NCI-H2196 treated with DMSO at 0.1 percent for 48 hours (cell line): ENCODE data around the gene ISG20L2.
"Not testable (repeated sequence)": the region's sequence is repeated elsewhere in the genome, so short reads cannot be mapped to it uniquely, and the experiment has no call there.

Experiments
- DNase-seq: peaks from one replicate; lab custom pipeline; 2025; ENCODE audit not compliant: unreplicated experiment; lab: John Stamatoyannopoulos, UW

Gene ISG20L2, protein sequence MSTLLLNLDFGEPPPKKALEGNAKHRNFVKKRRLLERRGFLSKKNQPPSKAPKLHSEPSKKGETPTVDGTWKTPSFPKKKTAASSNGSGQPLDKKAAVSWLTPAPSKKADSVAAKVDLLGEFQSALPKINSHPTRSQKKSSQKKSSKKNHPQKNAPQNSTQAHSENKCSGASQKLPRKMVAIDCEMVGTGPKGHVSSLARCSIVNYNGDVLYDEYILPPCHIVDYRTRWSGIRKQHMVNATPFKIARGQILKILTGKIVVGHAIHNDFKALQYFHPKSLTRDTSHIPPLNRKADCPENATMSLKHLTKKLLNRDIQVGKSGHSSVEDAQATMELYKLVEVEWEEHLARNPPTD

GRCh38 chr1:156728599-156729462 is at the start of gene ISG20L2:
TSS of gene ISG20L2 (minus strand) at chr1:156728766. CDS start at chr1:156727652, 1,114 bp downstream.
- DNase-seq, result peak; percentile 93

DNA sequence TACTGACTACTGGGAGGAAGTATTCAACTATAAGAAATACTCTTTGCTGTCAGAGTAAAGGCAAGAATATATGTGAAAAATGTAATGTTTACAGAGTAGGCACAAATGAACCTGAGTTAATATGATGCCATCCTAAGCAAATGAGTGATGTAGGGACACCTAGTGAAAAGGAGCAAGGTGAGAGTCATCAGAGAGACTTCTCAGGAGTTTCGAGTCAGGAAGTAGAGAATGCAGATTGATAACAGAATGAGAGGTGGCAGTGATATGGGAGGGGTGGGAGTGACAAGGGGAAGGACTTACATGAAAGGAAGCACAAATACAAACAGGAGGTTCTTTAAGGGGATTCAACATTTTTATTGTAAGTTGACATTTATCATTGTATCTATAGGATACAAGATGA is 49.0 kb upstream of the ISG20L2 start:
- no peak for DNase-seq

DNA sequence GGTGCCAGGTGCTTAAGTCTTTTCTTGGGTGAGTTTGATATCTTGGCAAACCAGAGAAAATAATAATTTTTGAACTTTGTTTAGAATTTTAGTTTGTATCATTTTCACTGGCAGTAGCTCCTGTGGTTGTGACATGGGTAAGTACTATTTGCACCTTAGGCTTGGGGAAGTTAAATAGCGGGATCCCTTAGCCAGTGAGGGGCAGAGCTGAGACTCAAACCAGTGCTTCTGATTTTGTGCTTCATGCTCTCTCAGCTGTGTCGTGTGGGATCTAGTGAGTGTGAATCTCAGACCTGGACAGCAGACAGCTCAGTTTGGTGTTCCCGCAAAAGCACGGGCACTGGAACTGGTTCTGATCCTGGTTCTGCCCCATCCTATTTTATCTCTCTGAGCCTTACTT is 48.4 kb upstream of the ISG20L2 start:
- DNase-seq, result no peak

- no peak for DNase-seq
Measured at GRCh38 chr1:156775799-156776198, 47.2 kb upstream of the ISG20L2 start.

DNA sequence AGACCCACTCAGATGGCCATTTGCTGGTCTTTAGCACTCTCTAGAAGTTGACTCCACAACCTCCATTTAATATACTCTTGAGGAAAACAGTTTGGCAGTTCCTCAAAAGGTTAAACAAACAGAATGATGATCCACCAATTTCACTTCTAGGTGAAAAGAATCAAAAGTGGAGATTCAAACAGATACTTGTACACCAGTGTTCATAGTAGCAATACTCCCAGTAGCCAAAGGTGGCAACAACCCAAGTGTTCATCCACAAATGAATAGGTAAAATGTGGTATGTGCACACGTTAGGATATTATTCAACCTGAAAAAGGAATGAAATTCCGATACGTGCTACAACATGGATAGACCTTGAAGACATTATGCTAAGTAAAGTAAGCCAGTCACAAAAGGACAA is 45.0 kb upstream of the ISG20L2 start:
- no peak for DNase-seq

DNA sequence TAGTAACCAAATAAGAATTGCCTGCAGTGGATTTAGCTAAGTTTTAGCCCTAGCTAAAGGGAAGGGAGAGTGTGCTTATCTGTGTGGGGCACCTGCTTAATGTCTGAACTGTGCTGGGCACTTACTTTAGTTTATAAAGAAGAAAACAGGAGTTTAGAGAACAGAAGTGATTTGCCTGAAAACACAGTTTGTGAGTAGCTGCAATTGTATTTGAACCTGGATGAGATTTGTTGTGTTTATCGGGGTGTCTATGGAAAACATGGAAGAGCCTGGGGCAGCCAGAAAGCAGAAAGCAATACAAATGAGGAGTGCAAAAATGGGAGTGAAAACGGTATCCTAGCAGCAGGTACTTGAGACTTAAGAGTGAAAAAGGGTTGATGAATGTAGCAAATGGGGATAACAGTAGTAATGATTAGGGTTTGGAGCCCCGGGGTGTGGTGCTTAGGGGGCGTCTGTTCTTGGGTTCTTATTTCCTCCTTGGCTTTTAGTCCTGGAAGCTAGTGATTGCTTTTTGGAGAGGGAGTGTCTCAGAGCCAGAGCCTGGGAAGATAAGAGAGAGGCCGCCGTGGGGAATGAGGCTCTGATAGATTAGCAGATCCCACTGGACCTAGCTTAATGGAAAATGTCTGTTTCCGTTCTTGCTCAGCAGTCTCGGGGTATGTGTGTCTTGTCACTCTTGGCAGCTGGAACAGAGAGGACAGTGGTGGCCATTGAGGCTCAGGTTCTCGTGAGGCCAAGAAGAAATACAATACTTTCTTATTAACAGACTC is 44.3 kb upstream of the ISG20L2 start:
- DNase-seq, result no peak

- no peak for DNase-seq
Measured at GRCh38 chr1:156772222-156772621, 43.7 kb upstream of the ISG20L2 start.

DNA sequence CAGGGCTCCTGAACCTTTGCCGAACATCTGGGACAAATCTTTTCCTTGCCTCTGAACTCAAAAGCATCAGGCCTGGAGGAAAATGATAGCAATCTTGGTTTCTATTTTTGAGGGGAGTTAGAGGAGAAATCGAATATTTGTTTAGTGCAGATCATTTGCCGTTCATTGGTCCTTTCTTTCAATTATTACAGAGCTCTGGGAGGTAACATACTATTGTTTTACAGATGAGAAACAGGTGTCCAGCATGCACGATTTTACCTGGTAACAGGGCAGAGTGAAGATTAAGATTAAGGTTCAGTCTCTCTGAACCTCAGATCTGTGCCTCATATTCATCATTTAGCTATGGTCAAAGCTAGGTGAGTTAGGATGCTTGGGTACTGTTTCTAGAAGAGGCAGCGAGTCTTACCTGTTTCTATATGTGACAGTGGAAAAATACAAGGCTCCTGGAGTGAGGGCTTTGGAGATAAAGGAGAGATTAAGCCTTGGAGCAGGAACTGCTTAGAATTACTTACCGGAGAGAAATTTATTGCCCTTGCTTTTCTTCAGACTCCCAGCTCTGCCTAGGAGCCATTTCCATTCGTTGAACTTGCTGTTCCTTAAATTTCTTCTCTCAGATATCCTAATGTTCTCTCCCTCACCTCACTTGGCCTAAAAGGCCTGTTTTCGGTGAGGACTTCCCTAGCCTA is 40.2 kb upstream of the ISG20L2 start:
- no peak for DNase-seq

- DNase-seq, result no peak
Measured at GRCh38 chr1:156767879-156768604, 39.5 kb upstream of the ISG20L2 start.

- peak; percentile 99 for DNase-seq
Measured at GRCh38 chr1:156767101-156767878, 38.7 kb upstream of the ISG20L2 start, which contains the start of gene PRCC. TSS of gene PRCC (plus strand) at chr1:156767535. CDS start at chr1:156767772, 237 bp downstream.

GRCh38 chr1:156766298-156767100 is 37.9 kb upstream of the ISG20L2 start:
- DNase-seq, result peak; percentile 39

DNA sequence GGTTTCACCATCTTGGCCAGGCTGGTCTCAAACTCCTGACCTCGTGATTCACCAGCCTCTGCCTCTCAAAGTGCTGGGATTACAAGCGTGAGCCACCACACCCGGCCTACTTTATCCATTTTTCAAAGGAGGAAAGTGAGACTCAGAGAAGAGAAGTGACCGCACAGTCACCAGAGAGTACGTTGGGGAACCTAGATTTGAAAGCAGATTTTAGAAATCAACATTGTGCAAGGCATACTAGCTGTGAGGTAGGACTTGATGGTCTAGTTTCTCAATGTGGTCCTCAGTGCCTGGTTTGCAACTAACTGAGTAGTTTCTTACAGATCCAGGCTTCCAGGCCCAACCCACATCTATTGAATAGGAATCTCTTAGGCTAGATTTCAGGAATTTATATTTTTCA is 37.1 kb upstream of the ISG20L2 start:
- DNase-seq, result no peak

- DNase-seq, result not testable (repeated sequence)
Measured at GRCh38 chr1:156765136-156765535, 36.6 kb upstream of the ISG20L2 start.

DNA sequence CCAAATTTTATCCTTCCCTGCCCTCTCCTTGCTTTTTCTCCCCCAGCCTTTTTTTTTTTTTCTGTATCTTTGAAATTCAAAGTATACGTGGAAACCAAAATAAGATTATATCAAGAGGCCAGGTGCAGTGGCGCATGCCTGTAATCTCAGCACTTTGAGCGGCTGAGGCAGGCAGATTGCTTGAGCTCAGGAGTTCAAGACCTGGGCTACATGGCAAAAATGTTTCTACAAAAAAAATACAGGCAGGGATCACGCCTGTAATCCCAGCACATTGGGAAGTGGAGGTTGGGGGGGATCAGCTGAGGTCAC is 32.2 kb upstream of the ISG20L2 start:
- no peak for DNase-seq

DNA sequence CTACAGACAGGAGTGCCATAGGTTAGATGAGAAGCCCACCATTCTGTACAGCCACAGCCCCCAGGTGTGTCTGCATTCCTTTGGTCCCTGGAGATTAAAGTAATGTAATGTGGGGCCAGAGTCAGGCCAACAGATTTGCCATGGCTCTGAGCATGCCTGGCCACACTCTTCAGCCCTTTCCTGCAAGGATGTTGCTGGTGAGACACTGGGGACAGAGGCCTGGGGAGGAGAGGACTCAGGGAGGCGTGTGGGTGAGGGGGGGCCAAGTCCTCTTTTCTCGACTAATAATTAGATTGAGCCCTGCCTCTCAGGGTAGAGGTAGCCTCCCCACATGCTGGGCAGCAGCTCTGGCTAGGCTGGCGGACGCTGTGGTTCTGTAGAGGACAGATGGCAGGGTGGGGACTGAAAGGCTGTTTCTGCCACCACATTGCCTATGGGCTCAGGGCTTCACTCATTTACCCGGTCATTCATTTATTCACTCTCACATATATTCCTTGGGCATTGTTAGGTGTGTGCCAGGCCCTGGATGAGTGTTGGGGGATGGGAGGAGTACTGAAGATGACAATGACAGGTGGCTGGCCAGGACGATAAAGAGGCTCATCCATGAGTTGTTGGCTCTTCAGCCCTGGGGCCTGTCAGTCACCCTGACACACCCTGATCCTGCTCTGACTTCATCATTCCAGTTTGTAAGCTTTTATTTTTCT is 31.7 kb upstream of the ISG20L2 start:
- no peak for DNase-seq

DNA sequence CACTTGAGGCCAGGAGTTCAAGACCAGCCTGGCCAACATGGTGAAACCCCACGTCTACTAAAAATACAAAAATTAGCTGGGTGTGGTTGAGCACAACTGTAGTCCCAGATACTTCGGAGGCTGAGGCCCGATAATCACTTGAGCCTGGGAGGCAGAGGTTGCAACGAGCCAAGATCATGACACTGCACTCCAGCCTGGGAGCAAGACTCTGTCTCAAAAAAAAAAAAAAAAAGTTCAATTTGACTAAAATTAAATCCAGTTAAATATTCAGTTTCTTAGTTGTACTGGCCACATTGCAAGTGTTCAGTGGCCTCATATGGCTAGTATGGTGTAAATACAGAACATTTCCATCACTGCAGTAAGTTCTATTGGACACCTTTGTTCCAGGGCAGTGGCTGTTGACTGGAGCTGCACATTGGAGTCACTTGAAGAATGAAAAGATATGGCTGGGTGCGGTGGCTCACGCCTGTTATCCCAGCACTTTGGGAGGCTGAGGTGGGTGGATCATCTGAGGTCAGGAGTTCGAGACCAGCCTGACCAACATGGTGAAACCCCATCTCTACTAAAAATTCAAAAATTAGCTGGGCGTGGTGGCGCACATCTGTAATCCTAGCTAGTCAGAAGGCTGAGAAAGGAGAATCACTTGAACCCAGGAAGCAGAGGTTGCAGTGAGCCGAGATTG is 29.1 kb upstream of the ISG20L2 start:
- DNase-seq, result not testable (repeated sequence)

- DNase-seq, result no peak
Measured at GRCh38 chr1:156756355-156756754, 27.8 kb upstream of the ISG20L2 start.
